ENCODE results near the gene ANKMY1.

- TF ChIP-seq EZH2 (IDR thresholded peaks at IDR 0.05; ENCODE audit: borderline replicate concordance, insufficient read depth, low read depth, low read length, poor library complexity, severe bottlenecking) (no peak), CTCF (IDR thresholded peaks at IDR 0.05) (no peak)
These were observed 34.1 kb downstream of the ANKMY1 start for GRCh38 chr2:240523451-240524281.
